ENCODE results near the gene TAAR9.

GRCh38 chr6:132512638-132513632 is 25.1 kb upstream of the TAAR9 start, which contains the start of gene STX7:
- no peak for TF ChIP-seq CTCF (IDR thresholded peaks at IDR 0.05; ENCODE audit: low read depth, low read length)
- TF ChIP-seq EZH2phosphoT487 (IDR thresholded peaks at IDR 0.05; ENCODE audit: low read depth) = no peak
